ENCODE measurements around the gene SYNPR. TPM values are rescaled to one million over a fixed set of nuclear protein-coding genes. Genes with fewer than 3 reads are reported as not detected.

Gene SYNPR
- total RNA-seq, 1 donor from 2014 or later = not detected

DNA sequence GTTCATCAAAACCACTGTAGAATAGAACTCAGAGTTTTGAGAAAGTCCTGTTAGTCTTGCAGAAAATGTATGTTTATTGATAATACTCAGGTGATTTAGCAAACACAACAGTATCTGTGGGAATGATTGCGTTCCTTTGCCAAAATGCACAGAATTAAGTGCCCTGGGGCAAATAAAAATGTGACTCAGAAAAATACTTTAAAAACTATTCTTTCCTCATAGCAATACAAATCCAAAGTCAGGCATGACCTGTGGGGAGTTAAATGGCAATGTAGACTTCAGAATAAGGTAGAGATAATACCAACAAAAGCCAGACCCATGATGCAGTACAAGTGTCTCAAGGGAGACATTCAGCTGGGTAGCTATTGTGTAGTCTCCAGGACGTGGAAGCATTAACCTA is 302.0 kb downstream of the SYNPR start:
- no peak overlapping the region for H3K4me3 ChIP-seq (ENCODE audit: low read depth, low read length)
- DNase-seq (ENCODE audit: low read depth) = no peak
- TF ChIP-seq, protein P1, sequence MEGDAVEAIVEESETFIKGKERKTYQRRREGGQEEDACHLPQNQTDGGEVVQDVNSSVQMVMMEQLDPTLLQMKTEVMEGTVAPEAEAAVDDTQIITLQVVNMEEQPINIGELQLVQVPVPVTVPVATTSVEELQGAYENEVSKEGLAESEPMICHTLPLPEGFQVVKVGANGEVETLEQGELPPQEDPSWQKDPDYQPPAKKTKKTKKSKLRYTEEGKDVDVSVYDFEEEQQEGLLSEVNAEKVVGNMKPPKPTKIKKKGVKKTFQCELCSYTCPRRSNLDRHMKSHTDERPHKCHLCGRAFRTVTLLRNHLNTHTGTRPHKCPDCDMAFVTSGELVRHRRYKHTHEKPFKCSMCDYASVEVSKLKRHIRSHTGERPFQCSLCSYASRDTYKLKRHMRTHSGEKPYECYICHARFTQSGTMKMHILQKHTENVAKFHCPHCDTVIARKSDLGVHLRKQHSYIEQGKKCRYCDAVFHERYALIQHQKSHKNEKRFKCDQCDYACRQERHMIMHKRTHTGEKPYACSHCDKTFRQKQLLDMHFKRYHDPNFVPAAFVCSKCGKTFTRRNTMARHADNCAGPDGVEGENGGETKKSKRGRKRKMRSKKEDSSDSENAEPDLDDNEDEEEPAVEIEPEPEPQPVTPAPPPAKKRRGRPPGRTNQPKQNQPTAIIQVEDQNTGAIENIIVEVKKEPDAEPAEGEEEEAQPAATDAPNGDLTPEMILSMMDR (conservative IDR thresholded peaks at IDR 0.05; ENCODE audit: low read depth, low read length) = no peak

DNA sequence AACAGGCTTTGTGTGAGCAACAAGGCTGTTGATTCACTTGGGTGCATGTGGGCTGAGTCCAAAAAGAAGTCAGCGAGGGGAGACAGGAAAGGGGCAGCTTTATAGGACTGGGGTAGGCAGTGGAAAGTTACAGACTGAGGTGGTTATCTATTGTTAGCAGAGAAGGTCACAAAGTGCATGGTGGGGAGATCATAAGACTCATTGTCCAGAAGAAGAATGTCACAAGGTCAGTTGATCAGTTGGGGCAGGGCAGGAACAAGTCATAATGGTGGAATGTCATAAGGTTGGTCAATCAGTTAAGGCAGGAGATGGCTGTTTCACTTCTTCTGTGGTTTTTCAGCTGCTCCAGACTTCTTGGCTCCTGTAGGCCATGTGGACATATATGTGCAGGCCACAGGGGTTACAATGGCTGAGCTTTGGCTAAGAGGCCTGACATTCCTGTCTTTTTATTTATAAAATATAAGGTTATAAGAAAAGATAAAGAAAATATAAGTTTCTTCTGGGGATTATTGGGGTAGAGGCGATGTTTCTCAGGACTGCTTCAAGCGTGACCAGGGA is 304.9 kb downstream of the SYNPR start:
- TF ChIP-seq, protein P1 (conservative IDR thresholded peaks at IDR 0.05; ENCODE audit: low read depth, low read length) = no peak
- no peak overlapping the region for H3K4me3 ChIP-seq (ENCODE audit: low read depth, low read length)
- no peak for DNase-seq (ENCODE audit: low read depth)

DNA sequence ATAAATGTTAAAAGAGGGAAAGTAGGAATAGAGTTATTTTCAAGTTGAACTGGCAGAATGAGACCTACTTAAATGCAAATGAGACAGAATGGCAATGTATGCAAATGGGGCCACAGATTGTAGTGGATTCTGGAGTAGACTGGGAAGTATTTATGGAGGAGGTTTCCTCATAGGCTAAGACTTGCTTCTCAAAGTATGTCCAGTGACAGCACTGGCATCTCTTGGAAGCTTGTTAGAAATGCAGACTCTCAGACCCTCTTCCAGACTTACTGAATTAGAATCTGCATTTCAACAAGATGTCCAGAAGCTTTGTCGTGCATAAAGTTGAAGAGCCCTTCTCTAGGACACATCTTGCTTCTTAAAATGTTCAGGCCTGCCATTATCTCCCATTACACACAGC is 306.6 kb downstream of the SYNPR start:
- no peak overlapping the region for H3K4me3 ChIP-seq (ENCODE audit: low read depth, low read length)
- TF ChIP-seq, protein P1 (conservative IDR thresholded peaks at IDR 0.05; ENCODE audit: low read depth, low read length) = no peak
- no peak for DNase-seq (ENCODE audit: low read depth)

DNA sequence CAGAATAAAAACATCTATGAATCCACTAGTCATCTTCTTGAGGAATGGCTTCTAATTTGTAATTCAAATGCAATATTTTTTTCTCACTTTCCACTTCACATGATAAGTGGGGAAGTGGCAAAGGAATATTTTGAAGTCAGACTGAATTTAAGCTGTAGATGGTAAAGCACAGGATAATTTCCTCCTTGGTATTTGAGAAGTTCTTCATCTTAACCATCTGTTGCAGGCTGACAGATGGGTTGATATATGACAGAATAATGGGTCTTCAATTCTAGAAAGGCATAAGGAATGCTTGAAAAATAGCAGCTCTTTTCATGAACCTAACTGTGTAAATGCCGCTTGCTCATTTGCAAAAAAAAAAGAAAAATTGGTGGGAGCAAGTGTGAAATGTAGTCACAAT is 307.8 kb downstream of the SYNPR start:
- H3K4me3 ChIP-seq (ENCODE audit: low read depth, low read length) = no peak overlapping the region
- TF ChIP-seq, protein P1 (conservative IDR thresholded peaks at IDR 0.05; ENCODE audit: low read depth, low read length) = no peak
- DNase-seq (ENCODE audit: low read depth) = no peak

DNA sequence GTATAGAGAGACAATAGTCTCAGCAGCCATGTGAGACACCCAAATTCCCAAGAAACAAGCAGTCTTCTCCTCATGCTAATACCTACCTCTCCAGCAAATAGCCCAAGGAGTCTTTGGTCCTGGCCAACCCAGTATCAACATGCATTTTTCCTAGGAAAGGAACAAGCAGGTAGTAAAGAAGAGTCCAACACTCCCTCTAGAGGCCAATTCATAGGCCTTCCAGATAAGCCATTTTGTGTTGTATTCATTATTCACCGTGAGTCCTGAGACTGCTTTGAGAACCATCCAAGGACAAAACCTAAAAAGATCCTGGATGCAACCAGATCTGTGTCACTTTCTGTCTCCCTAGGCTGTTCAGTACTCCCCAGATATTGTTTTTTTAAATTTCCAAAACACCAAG is 310.8 kb downstream of the SYNPR start:
- no peak for DNase-seq (ENCODE audit: low read depth)
- TF ChIP-seq, protein P1 (conservative IDR thresholded peaks at IDR 0.05; ENCODE audit: low read depth, low read length) = no peak
- no peak overlapping the region for H3K4me3 ChIP-seq (ENCODE audit: low read depth, low read length)

DNA sequence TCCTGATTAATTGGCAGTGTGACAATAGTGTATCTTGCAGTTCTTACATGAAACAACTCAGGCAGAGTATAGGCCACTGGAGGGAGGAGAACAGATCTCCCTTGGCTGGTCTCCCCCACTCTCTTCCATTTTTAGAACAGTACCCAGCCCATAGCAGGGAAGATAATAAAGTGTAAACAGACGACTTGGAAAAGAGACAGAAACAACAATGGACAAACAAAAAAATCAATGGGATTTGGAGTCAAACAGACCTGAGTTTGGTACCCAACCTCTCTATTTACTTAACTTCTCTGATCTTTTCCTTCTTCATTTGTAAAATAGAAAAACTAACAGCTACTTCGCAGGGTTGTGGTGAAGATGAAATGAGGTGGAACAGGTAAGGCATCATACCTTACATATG is 315.7 kb downstream of the SYNPR start:
- no peak overlapping the region for H3K4me3 ChIP-seq (ENCODE audit: low read depth, low read length)
- no peak for DNase-seq (ENCODE audit: low read depth)
- TF ChIP-seq, protein P1 (conservative IDR thresholded peaks at IDR 0.05; ENCODE audit: low read depth, low read length) = no peak

DNA sequence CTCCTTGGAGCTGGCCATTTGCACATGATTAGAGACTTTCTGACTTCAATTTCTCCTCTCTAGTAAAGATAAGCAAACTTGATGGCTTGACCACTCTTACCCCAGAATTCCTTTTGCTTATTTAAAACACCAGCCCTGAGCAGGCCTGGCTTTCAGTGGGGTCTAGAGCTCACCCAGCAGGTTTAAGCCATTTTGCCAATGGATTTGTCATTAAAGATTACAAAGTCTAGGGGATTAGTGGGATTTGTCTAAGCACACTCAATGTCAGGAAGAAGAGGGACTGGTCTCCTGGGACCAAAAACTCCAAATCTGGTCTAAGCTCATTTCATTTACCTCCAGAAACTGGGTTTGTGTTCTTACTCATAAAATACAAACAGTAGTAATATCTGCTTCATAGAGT is 317.1 kb downstream of the SYNPR start:
- TF ChIP-seq, protein P1 (conservative IDR thresholded peaks at IDR 0.05; ENCODE audit: low read depth, low read length) = no peak
- no peak for DNase-seq (ENCODE audit: low read depth)
- H3K4me3 ChIP-seq (ENCODE audit: low read depth, low read length) = no peak overlapping the region

Data from epithelial cell of proximal tubule (primary cell).